K562 (cell line): ENCODE results near the gene POMGNT1.

Experiments used
- FOXP1 ChIP-seq: sonication (generic); formaldehyde crosslinking; IDR thresholded peaks from 2 replicates; pipeline ENCODE4 v1.8.0; 2022; ENCODE audit warnings: mild to moderate bottlenecking, missing genetic modification reagents
- GABPA ChIP-seq: fragments of 200-800 bp; sonication (Bioruptor generic); conservative IDR thresholded peaks from 2 replicates; pipeline ENCODE4 v1.6.1; 2016; ENCODE audit warnings: low read depth, missing genetic modification characterization, missing compliant biosample characterization
- POLR2A ChIP-seq: fragments of 450-650 bp; conservative IDR thresholded peaks from 2 replicates; pipeline ENCODE4 v1.6.1; 2016
- RFX5 ChIP-seq: IDR thresholded peaks from 2 replicates; pipeline ENCODE4 v1.6.1; 2011; ENCODE audit warnings: low read depth, mild to moderate bottlenecking, improper control_type of control experiment, low read length
- TAF1 ChIP-seq: IDR thresholded peaks from 2 replicates; pipeline ENCODE4 v1.6.1; 2011; ENCODE audit warnings: mild to moderate bottlenecking, low read length, moderate library complexity; ENCODE audit not compliant: insufficient read depth, control insufficient read depth, severe bottlenecking; ENCODE audit errors: extremely low read depth
- ZNF644 ChIP-seq: fragments of 200-800 bp; sonication (Bioruptor generic); IDR thresholded peaks from 2 replicates; pipeline ENCODE4 v1.6.1; 2016; ENCODE audit warnings: low read depth, missing genetic modification characterization, missing compliant biosample characterization
- TF ChIP-seq, protein P1 (sequence below): sonication (generic); formaldehyde crosslinking; IDR thresholded peaks from 2 replicates; pipeline ENCODE4 v1.8.1; 2023; ENCODE audit warnings: mild to moderate bottlenecking, missing genetic modification reagents
- TF ChIP-seq, protein P2 (sequence below), 3 experiments: IDR thresholded peaks in 2 of 3; conservative IDR thresholded peaks in 1 of 3; 2 replicates each; pipeline ENCODE4 v1.5.1; 2011 to 2012; ENCODE audit warnings: low read length in 3 of 3, mild to moderate bottlenecking in 3 of 3, control low read depth in 2 of 3, improper control_type of control experiment in 1 of 3, inconsistent platforms in 1 of 3, low read depth in 1 of 3, mixed read lengths in 1 of 3, moderate library complexity in 1 of 3; ENCODE audit not compliant: insufficient read depth in 2 of 3
- TF ChIP-seq, protein P3 (sequence below), 2 experiments: fragments of 450-650 bp in 1 of 2; sonication (generic) in 1 of 2; formaldehyde crosslinking in 1 of 2; IDR thresholded peaks in 1 of 2; conservative IDR thresholded peaks in 1 of 2; 2 replicates each; pipeline versions ENCODE4 v1.6.1 to v1.8.1; 2016 to 2023; ENCODE audit warnings: mild to moderate bottlenecking in 2 of 2, moderate library complexity in 2 of 2, inconsistent platforms in 1 of 2, missing genetic modification reagents in 1 of 2

DNA sequence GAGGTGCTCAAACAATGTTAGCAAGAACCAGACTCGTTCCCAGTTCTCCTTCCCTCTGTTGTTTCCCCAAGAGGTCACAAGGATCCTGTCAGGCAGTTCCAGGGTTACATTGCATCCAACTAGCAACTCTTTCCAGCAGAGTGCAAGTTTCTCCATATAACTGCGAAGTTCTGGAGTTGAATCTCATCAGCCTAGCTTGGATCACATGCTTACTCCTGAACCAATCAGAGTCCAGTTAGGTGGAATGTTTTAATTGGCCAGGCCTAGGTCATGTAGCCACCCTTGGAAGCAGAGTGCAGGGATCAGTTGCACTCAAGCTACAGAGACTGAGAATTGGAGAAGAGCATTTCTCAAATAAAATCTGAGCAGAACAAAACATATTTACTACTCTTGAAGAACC is 49.9 kb downstream of the POMGNT1 start:
- no peak for TF ChIP-seq TAF1
- TF ChIP-seq, protein P1, sequence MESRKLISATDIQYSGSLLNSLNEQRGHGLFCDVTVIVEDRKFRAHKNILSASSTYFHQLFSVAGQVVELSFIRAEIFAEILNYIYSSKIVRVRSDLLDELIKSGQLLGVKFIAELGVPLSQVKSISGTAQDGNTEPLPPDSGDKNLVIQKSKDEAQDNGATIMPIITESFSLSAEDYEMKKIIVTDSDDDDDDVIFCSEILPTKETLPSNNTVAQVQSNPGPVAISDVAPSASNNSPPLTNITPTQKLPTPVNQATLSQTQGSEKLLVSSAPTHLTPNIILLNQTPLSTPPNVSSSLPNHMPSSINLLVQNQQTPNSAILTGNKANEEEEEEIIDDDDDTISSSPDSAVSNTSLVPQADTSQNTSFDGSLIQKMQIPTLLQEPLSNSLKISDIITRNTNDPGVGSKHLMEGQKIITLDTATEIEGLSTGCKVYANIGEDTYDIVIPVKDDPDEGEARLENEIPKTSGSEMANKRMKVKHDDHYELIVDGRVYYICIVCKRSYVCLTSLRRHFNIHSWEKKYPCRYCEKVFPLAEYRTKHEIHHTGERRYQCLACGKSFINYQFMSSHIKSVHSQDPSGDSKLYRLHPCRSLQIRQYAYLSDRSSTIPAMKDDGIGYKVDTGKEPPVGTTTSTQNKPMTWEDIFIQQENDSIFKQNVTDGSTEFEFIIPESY, result no peak
- no peak for TF ChIP-seq GABPA (tag)
- TF ChIP-seq ZNF644 (tag), result no peak
- TF ChIP-seq, protein P2, sequence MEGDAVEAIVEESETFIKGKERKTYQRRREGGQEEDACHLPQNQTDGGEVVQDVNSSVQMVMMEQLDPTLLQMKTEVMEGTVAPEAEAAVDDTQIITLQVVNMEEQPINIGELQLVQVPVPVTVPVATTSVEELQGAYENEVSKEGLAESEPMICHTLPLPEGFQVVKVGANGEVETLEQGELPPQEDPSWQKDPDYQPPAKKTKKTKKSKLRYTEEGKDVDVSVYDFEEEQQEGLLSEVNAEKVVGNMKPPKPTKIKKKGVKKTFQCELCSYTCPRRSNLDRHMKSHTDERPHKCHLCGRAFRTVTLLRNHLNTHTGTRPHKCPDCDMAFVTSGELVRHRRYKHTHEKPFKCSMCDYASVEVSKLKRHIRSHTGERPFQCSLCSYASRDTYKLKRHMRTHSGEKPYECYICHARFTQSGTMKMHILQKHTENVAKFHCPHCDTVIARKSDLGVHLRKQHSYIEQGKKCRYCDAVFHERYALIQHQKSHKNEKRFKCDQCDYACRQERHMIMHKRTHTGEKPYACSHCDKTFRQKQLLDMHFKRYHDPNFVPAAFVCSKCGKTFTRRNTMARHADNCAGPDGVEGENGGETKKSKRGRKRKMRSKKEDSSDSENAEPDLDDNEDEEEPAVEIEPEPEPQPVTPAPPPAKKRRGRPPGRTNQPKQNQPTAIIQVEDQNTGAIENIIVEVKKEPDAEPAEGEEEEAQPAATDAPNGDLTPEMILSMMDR (IDR thresholded peaks at IDR 0.05 in 2 of 3, conservative IDR thresholded peaks at IDR 0.05 in 1 of 3; ENCODE audit: insufficient read depth in 2 of 3, low read depth in 1 of 3, low read length in 3 of 3), result no peak
- TF ChIP-seq, protein P3, sequence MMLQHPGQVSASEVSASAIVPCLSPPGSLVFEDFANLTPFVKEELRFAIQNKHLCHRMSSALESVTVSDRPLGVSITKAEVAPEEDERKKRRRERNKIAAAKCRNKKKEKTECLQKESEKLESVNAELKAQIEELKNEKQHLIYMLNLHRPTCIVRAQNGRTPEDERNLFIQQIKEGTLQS (IDR thresholded peaks at IDR 0.05), result no peak
- TF ChIP-seq, protein P3 (CRISPR knock-in tag; conservative IDR thresholded peaks at IDR 0.05), result no peak
- TF ChIP-seq RFX5, result no peak
- no peak for TF ChIP-seq POLR2A
- no peak for TF ChIP-seq FOXP1 (CRISPR knock-in tag)
